ENCODE measurements around the gene INMT. TPM values are rescaled to one million over a fixed set of nuclear protein-coding genes. Genes with fewer than 3 reads are reported as not detected.

Gene INMT
- total and polyA plus RNA-seq, 3 experiments from 2014 or later = 0.08 to 0.18 TPM; not detected in 1

DNA sequence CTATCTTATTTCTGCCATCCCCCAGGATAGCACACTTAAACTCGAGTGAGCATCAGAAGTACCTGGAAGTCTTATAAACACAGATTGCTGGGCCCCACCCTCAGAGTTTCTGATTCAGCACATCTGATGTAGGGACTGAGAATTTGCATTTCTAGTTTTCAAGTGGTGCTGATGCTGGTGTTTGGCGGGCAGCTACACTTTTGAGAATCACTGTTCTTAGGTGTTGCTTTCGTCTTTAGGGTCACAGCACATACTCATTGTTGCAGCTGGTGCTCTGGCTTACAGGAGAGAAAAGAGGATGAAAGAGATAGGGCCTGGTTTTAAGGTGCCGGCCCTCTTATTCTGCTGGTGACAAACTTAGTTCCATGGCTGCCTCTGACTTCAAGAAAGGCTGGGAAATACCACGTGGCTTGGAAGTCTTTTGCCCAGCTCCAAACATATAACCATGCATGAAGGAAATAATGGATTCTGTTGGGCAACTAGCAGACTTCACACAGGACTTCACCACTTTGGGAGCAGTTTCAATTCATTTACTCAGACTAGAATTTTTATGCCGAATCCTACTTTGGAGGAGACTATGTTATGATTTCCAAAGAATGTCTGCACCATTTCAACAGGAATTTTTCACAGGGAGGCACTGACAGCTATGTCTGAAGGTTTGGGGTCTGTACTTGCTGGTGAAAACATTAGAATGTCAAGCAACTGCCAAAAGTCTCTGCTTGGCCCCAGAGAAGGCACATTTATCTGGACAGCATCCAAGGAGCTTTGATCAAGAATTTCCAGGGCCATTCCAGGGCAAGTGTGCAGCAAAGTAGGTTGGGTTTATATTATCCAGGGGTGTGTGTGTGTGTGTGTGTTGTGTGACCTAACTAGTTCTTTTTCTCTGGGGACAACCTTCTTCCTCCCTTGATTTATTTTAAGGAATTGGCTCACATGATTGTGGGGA is 12.4 kb downstream of the INMT start:
- no peaks in the 10 kb centered on the region for H3K4me1 ChIP-seq (ENCODE audit: insufficient read depth, low read length)
- Mint-ChIP-seq H3K27me3 (peaks cover 5 to 14% of the 10 kb centered on the region in 2 donors), H3K9me3 (no peaks in the 10 kb centered on the region), H3K27ac (peak overlapping the region in 2 of 8 donors; percentile 7 to 10), H3K4me3 (no peak overlapping the region), H3K4me1 (no peaks in the 10 kb centered on the region), H3K36me3 (no peaks in the 10 kb centered on the region)
- H3K27me3 ChIP-seq (ENCODE audit: insufficient read depth, low read length, poor library complexity, severe bottlenecking) = no peaks in the 10 kb centered on the region
- H3K4me3 ChIP-seq (ENCODE audit: low read length) = no peak overlapping the region
- ChIA-PET CTCF (interaction anchor here (1.9 kb wide), 1 partner anchor 25 kb away, joined by 6 read pairs; no protein-coding TSS in a partner anchor), POLR2A (no interaction called here)
- H3K9me3 ChIP-seq (ENCODE audit: low read length) = no peaks in the 10 kb centered on the region
- no peak for DNase-seq
- no peaks in the 10 kb centered on the region for H3K36me3 ChIP-seq (ENCODE audit: insufficient read depth, low read length)
- H3K27ac ChIP-seq (ENCODE audit: low read depth, low read length) = no peak overlapping the region

DNA sequence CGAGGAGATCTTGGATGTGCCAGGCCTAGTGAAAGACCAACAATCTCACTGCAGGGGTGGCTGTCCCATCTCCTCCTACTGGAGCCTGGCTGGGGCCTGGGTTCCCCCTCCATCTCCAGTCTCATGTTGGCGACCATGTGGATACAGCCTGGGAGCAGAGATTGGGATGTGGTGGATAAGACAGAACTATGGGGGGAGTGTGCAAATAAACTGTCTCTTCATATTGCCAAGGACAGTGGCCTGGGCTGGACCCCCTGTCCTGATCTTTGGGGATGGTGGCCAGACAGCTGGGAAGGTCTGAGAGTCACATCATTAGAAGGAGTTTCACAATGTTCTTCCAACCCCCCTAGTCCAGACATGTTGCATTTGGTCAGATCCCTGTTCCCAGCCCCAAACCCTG is 13.5 kb downstream of the INMT start:
- no peaks in the 10 kb centered on the region for H3K36me3 Mint-ChIP-seq
- H3K36me3 ChIP-seq (ENCODE audit: insufficient read depth, low read length) = no peaks in the 10 kb centered on the region
- CTCF ChIA-PET = no interaction called here
- POLR2A ChIA-PET = no interaction called here
- no peak overlapping the region for H3K4me3 Mint-ChIP-seq
- no peak overlapping the region for H3K4me3 ChIP-seq (ENCODE audit: low read length)
- peaks cover 0 to under 1% (median under 1%) of the 10 kb centered on the region in 3 donors for H3K4me1 Mint-ChIP-seq
- H3K27ac ChIP-seq (ENCODE audit: low read depth, low read length) = no peak overlapping the region
- H3K27me3 Mint-ChIP-seq = peaks cover 4 to 6% of the 10 kb centered on the region in 2 donors
- H3K27me3 ChIP-seq (ENCODE audit: insufficient read depth, low read length, poor library complexity, severe bottlenecking) = no peaks in the 10 kb centered on the region
- DNase-seq = no peak
- no peaks in the 10 kb centered on the region for H3K9me3 ChIP-seq (ENCODE audit: low read length)
- H3K9me3 Mint-ChIP-seq = no peaks in the 10 kb centered on the region
- H3K4me1 ChIP-seq (ENCODE audit: insufficient read depth, low read length) = no peaks in the 10 kb centered on the region
- no peak overlapping the region for H3K27ac Mint-ChIP-seq

DNA sequence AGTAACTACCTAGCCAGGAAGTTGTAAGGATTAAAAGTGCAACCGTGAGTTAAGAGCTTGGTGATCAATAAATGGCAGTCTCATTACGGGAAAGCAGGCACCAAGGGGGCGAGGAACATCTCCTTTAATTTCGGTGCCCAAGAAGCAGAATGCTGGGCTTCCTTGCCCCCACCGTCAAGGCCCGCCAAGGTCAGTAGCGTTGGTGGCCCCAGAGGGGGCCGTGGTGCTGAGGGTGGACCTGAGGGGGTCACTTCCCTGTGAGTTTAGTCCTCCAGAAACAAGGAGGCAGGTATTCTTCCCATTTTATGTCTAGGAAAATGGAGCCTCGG is 18.9 kb downstream of the INMT start:
- Histone ChIP-seq H3K4me1 (ENCODE audit: insufficient read depth, low read length) (no peaks in the 10 kb centered on the region), H3K27ac (ENCODE audit: low read depth, low read length) (peak overlapping the region; percentile 72), H3K4me3 (ENCODE audit: low read length) (peak overlapping the region; percentile 82), H3K9me3 (ENCODE audit: low read length) (no peaks in the 10 kb centered on the region), H3K36me3 (ENCODE audit: insufficient read depth, low read length) (no peaks in the 10 kb centered on the region), H3K27me3 (ENCODE audit: insufficient read depth, low read length, poor library complexity, severe bottlenecking) (no peaks in the 10 kb centered on the region)
- peaks cover 0 to 2% (median 0%) of the 10 kb centered on the region in 3 donors for H3K36me3 Mint-ChIP-seq
- no peaks in the 10 kb centered on the region for H3K9me3 Mint-ChIP-seq
- peak overlapping the region in 5 of 8 donors; percentile 1 to 61 (median 27) for H3K27ac Mint-ChIP-seq
- peak overlapping the region in 6 of 7 donors; percentile 70 to 93 (median 89) for H3K4me3 Mint-ChIP-seq
- ChIA-PET POLR2A (no interaction called here), CTCF (no interaction called here)
- H3K4me1 Mint-ChIP-seq = peaks cover 9 to 12% (median 11%) of the 10 kb centered on the region in 3 donors
- no peak for DNase-seq
- peaks cover 0 to 4% of the 10 kb centered on the region in 2 donors for H3K27me3 Mint-ChIP-seq

DNA sequence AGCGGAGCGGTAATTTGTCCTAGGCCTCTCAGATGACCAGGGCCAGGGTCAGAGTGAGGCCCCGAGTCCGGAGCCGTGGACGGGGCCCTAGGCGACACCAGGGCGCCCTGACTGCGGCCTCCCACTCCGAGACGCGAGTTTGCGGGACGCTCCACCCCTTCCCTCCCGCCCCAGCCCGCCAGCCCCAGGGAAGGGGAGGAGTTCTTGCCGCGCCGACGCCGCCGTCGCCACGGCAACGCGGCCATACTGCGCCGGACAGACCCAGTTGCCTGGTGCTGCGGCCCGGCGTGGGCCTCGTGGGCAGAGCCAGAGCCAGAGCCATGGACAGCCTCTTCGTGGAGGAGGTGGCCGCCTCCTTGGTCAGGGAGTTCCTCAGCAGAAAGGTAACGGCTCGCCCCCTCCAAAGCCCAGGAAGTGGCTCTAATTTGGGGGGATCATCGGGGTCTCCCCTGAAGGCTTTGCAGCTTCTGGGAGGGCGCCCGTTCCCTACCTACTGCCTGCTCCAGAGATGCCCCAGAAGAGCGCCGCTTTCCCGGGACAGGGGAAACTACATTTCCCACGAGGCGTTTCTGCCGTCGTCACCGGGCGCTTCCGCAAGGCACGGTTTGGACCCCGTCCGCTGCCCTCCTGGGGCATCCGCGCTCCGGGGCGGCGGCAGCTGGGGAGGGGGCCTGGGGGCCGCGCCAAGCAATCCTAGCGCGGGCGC is 19.4 kb downstream of the INMT start, which contains the start of gene MINDY4:
Gene MINDY4 (plus strand): TSS at position 244 of the 706 bp plus-strand sequence. CDS start 77 bp downstream, at position 321.
- Mint-ChIP-seq H3K36me3 (peaks cover 0 to 2% (median 0%) of the 10 kb centered on the region in 3 donors), H3K27ac (peak within 1 kb of the TSS; percentile 32 to 92 (median 82)), H3K27me3 (peaks cover 0 to 4% of the 10 kb centered on the region in 2 donors), H3K9me3 (no peaks in the 10 kb centered on the region), H3K4me1 (peaks cover 9 to 12% (median 11%) of the 10 kb centered on the region in 3 donors), H3K4me3 (peak within 1 kb of the TSS in 6 of 7 donors; percentile 82 to 93 (median 89))
- Histone ChIP-seq H3K4me3 (ENCODE audit: low read length) (peak within 1 kb of the TSS; percentile 82), H3K9me3 (ENCODE audit: low read length) (no peaks in the 10 kb centered on the region), H3K27ac (ENCODE audit: low read depth, low read length) (peak within 1 kb of the TSS; percentile 72), H3K4me1 (ENCODE audit: insufficient read depth, low read length) (no peaks in the 10 kb centered on the region), H3K27me3 (ENCODE audit: insufficient read depth, low read length, poor library complexity, severe bottlenecking) (no peaks in the 10 kb centered on the region), H3K36me3 (ENCODE audit: insufficient read depth, low read length) (no peaks in the 10 kb centered on the region)
- peak; percentile 33 to 78 (median 51) for DNase-seq
- ChIA-PET CTCF (interaction anchor here (1.1 kb wide), 2 partner anchors 10 to 32 kb away, joined by 3 to 4 read pairs; no protein-coding TSS in a partner anchor), POLR2A (interaction anchor here (1.1 kb wide), 1 partner anchor 177 kb away, joined by 3 read pairs; no protein-coding TSS in a partner anchor)

DNA sequence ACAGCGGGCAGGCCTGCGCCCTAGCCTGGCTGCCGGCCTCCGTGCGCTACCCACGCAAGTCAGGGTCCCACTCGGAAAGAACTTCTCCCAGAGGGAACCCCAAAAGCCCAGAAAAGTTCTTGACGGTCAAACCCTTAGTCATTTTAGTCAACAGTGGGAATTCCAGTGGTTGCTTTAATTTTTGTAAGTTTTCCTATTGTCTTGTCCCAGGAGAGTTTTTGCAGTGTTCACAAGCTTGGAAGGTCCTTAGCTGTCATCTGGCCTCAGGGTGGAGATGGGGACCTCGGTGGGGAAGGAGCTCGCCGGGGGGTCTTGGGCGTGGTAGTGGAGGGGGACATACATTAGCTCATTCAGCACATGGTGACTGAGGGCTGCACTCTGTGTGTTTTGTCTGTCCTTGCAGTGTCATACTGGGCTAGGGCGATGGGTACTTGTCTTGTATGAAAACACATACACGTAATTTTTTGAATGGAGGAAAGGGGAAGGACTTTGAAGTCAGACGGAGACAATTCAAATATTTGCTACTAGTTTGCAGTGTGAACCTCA is 20.0 kb downstream of the INMT start:
- H3K36me3 Mint-ChIP-seq = peaks cover 0 to 2% (median 0%) of the 10 kb centered on the region in 3 donors
- H3K27me3 Mint-ChIP-seq = peaks cover 0 to 1% of the 10 kb centered on the region in 2 donors
- peak overlapping the region; percentile 82 for H3K4me3 ChIP-seq (ENCODE audit: low read length)
- H3K4me1 Mint-ChIP-seq = peaks cover 9 to 12% (median 11%) of the 10 kb centered on the region in 3 donors
- H3K4me1 ChIP-seq (ENCODE audit: insufficient read depth, low read length) = no peaks in the 10 kb centered on the region
- POLR2A ChIA-PET = interaction anchor here (1.1 kb wide), 1 partner anchor 178 kb away, joined by 3 read pairs; no protein-coding TSS in a partner anchor
- no peaks in the 10 kb centered on the region for H3K9me3 Mint-ChIP-seq
- DNase-seq = peak in 1 of 5 donors; percentile 2
- no peaks in the 10 kb centered on the region for H3K9me3 ChIP-seq (ENCODE audit: low read length)
- CTCF ChIA-PET = interaction anchor here (1.1 kb wide), 2 partner anchors 11 to 32 kb away, joined by 3 to 4 read pairs; no protein-coding TSS in a partner anchor
- H3K27ac Mint-ChIP-seq = peak overlapping the region; percentile 32 to 92 (median 82)
- H3K36me3 ChIP-seq (ENCODE audit: insufficient read depth, low read length) = no peaks in the 10 kb centered on the region
- H3K27ac ChIP-seq (ENCODE audit: low read depth, low read length) = peak overlapping the region; percentile 72
- H3K27me3 ChIP-seq (ENCODE audit: insufficient read depth, low read length, poor library complexity, severe bottlenecking) = no peaks in the 10 kb centered on the region
- peak overlapping the region in 6 of 7 donors; percentile 82 to 93 (median 89) for H3K4me3 Mint-ChIP-seq

DNA sequence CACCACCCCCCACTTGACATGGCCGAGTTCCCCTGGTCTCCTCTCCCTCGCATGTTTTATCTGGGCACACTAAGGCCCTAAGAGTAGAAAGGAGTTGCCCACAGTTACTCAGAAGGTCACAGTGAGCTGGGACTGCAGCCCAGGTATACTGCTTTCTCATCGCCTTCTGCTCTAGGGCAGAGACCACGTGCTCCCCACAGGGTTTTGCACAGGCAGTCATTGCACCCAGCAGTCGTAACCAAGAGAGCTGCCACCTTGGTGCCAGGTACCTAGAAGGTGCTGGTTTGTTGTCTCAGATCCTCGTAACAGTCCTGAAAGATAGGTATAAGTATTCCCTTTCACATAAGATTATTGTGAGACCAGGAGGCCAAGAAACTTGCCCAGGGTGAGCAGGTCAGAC is 21.0 kb downstream of the INMT start:
- Histone ChIP-seq H3K4me1 (ENCODE audit: insufficient read depth, low read length) (no peaks in the 10 kb centered on the region), H3K36me3 (ENCODE audit: insufficient read depth, low read length) (no peaks in the 10 kb centered on the region), H3K9me3 (ENCODE audit: low read length) (no peaks in the 10 kb centered on the region), H3K27ac (ENCODE audit: low read depth, low read length) (peak overlapping the region; percentile 72), H3K4me3 (ENCODE audit: low read length) (no peak overlapping the region), H3K27me3 (ENCODE audit: insufficient read depth, low read length, poor library complexity, severe bottlenecking) (no peaks in the 10 kb centered on the region)
- H3K27ac Mint-ChIP-seq = no peak overlapping the region
- H3K9me3 Mint-ChIP-seq = no peaks in the 10 kb centered on the region
- ChIA-PET POLR2A (no interaction called here), CTCF (no interaction called here)
- peaks cover 0 to 2% (median 0%) of the 10 kb centered on the region in 3 donors for H3K36me3 Mint-ChIP-seq
- DNase-seq = no peak
- H3K4me1 Mint-ChIP-seq = peaks cover 9 to 12% (median 11%) of the 10 kb centered on the region in 3 donors
- no peaks in the 10 kb centered on the region for H3K27me3 Mint-ChIP-seq
- H3K4me3 Mint-ChIP-seq = peak overlapping the region in 1 of 7 donors; percentile 90

DNA sequence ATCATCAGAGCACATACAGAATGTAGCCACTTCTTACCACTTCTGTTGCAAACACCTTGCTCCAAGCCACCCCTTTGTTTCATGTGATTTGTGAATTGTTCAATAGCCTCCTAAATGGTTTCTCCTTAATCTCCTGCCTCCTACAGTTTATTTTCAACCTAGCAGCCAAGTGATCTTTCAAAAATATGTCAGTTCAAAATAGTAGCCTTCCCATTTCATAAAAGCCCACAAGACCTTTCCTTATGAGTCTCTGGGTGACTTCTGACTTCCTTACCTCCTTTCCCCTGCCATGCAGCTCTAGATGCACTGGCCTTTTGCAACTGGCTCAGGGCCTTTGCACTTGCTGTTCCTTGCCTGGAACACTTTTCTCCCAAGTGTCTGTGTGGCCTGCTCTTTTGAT is 24.1 kb downstream of the INMT start:
- Histone ChIP-seq H3K27ac (ENCODE audit: low read depth, low read length) (no peak overlapping the region), H3K9me3 (ENCODE audit: low read length) (no peaks in the 10 kb centered on the region), H3K4me3 (ENCODE audit: low read length) (no peak overlapping the region), H3K4me1 (ENCODE audit: insufficient read depth, low read length) (no peaks in the 10 kb centered on the region), H3K36me3 (ENCODE audit: insufficient read depth, low read length) (no peaks in the 10 kb centered on the region), H3K27me3 (ENCODE audit: insufficient read depth, low read length, poor library complexity, severe bottlenecking) (no peaks in the 10 kb centered on the region)
- POLR2A ChIA-PET = no interaction called here
- DNase-seq = no peak
- CTCF ChIA-PET = no interaction called here
- Mint-ChIP-seq H3K27me3 (no peaks in the 10 kb centered on the region), H3K36me3 (peaks cover 0 to 2% (median 0%) of the 10 kb centered on the region in 3 donors), H3K4me1 (peaks cover 5 to 6% (median 5%) of the 10 kb centered on the region in 3 donors), H3K4me3 (no peak overlapping the region), H3K9me3 (no peaks in the 10 kb centered on the region), H3K27ac (no peak overlapping the region)

Measured in CD8-positive, alpha-beta memory T cell (primary cell).